ENCODE measurements around the gene IZUMO3.
"Not testable (repeated sequence)": the region's sequence is repeated elsewhere in the genome, so short reads cannot be mapped to it uniquely, and the experiment has no call there.

Gene IZUMO3, protein sequence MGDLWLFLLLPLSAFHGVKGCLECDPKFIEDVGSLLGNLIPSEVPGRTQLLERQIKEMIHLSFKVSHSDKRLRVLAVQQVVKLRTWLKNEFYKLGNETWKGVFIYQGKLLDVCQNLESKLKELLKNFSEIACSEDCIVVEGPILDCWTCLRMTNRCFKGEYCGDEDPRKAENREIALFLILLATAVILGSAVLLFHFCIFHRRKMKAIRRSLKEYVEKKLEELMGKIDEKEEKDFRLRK

DNA sequence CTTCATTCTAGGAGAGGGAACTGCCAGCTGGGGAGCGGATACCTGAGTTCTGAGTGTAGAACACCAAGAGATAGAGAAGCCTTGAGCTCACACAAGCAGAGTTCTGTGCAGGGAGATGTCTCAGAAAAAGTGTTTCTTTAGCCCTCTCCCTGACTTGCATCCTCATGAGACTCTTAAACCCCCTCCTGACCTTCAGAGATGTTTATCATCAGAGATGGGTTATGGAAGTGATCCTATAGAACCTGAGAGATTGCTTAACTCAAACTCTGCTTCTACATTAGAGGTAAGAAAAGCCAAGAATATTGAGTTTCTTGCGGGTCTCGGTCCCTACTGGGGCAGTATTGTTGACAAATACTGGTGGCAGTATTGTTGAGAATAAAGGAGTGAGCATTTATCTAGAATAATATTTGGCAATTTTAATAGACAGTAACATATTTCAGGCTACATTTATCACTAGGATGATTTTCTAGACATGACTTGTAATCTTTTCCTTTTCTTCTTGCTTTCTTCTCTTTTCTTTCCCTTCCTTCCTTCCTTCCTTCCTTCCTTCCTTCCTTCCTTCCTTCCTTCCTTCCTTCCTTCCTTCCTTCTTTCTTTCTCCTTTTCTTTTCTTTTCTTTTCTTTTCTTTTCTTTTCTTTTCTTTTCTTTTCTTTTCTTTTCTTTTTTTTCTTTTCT lies at the start of gene IZUMO3:
IZUMO3 (minus strand) TSS at position 51 of the 676 bp plus-strand sequence. CDS start 248 bp downstream, outside the sequence.
- H3K27me3 ChIP-seq (replicated peaks; ENCODE audit: control insufficient read depth, insufficient read depth, low read length), result no peaks in the 10 kb centered on the region
- DNase-seq (ENCODE audit: extremely low read depth, insufficient read length), result no peak
- TF ChIP-seq, protein P1, sequence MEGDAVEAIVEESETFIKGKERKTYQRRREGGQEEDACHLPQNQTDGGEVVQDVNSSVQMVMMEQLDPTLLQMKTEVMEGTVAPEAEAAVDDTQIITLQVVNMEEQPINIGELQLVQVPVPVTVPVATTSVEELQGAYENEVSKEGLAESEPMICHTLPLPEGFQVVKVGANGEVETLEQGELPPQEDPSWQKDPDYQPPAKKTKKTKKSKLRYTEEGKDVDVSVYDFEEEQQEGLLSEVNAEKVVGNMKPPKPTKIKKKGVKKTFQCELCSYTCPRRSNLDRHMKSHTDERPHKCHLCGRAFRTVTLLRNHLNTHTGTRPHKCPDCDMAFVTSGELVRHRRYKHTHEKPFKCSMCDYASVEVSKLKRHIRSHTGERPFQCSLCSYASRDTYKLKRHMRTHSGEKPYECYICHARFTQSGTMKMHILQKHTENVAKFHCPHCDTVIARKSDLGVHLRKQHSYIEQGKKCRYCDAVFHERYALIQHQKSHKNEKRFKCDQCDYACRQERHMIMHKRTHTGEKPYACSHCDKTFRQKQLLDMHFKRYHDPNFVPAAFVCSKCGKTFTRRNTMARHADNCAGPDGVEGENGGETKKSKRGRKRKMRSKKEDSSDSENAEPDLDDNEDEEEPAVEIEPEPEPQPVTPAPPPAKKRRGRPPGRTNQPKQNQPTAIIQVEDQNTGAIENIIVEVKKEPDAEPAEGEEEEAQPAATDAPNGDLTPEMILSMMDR (IDR thresholded peaks at IDR 0.05; ENCODE audit: insufficient read depth, low read length, poor library complexity, severe bottlenecking), result no peak

DNA sequence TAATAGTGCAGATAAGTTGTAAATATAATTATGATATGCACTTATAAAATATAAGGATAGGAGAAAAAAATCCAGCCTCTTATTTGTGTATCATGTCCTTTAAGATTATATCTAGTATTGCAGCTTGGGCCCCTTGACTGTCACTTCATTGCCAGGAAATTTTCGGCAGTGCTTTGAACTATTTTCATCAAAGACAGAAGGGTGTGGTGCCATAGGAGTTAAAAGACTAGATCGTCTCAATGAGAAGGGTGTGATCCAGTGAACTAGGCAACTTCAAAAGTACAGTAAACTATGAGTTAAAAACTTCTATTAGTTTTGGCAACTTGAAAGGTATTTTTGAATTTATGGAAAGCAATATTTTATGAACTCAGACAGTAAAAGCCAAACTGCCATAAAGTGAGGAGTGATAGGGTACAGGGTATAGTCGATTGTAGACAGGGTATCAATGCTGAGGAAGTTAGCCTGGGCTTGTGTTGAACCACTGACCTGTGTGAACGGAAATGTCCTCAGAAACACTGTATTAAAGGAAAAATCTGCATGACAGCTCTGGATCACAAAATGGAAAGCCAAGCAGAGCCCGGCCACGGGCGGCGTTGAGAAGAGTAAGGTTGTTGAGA lies 48.6 kb upstream of the IZUMO3 start:
- H3K4me3 ChIP-seq (replicated peaks; ENCODE audit: low read depth, low read length), result no peak overlapping the region
- no peaks in the 10 kb centered on the region for H3K27me3 ChIP-seq (replicated peaks; ENCODE audit: control insufficient read depth, insufficient read depth, low read length)
- TF ChIP-seq, protein P1 (IDR thresholded peaks at IDR 0.05; ENCODE audit: insufficient read depth, low read length, poor library complexity, severe bottlenecking), result no peak
- H3K36me3 ChIP-seq (ENCODE audit: control insufficient read depth, insufficient read depth, low read length), result no peaks in the 10 kb centered on the region
- no peak for DNase-seq (ENCODE audit: extremely low read depth, insufficient read length)

More for the DNA sequence above, at the start of gene IZUMO3:
- no peaks in the 10 kb centered on the region for H3K36me3 ChIP-seq (ENCODE audit: control insufficient read depth, insufficient read depth, low read length)
- no peak within 1 kb of the TSS for H3K4me3 ChIP-seq (replicated peaks; ENCODE audit: low read depth, low read length)

DNA sequence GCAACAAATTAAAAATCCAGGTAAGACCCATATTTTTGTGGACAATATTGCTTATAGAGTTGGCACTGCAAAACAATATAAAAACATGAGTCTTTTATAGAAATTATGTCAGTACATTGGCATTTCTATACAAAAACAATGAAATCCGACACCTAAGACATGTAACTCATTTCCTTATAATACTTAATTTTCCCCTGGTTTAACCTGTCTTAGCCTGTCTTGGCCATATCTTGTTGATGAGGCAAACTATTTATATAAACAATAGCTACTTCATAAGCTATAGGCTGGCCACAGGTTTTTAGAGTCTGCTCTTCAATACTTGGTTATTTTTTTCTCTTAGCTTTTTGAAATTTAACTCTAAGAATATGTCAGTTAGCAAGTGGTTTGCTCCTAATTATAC lies 44.7 kb upstream of the IZUMO3 start:
- Histone ChIP-seq H3K4me3 (replicated peaks; ENCODE audit: low read depth, low read length) (no peak overlapping the region), H3K27me3 (replicated peaks; ENCODE audit: control insufficient read depth, insufficient read depth, low read length) (no peaks in the 10 kb centered on the region), H3K36me3 (ENCODE audit: control insufficient read depth, insufficient read depth, low read length) (no peaks in the 10 kb centered on the region)
- no peak for DNase-seq (ENCODE audit: extremely low read depth, insufficient read length)
- TF ChIP-seq, protein P1 (IDR thresholded peaks at IDR 0.05; ENCODE audit: insufficient read depth, low read length, poor library complexity, severe bottlenecking), result no peak

DNA sequence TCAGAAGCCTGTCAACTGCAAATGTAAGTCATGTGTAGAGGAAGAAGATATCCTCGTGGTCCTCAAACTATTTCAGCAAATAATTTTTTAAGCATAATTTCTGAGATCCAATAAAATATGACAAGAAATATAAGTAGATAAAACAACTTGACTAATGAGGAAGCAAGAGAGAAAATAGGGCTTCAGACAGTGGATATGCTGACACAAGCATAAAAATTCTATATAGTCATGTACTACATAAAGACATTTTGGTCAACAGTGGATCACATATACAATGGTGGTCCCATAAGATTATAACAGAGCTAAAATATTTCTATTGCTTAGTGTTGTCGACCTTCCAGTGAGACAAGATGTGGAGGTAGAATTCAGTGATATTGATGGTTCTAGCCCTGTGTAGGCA lies 42.2 kb upstream of the IZUMO3 start:
- H3K4me3 ChIP-seq (replicated peaks; ENCODE audit: low read depth, low read length), result no peak overlapping the region
- H3K27me3 ChIP-seq (replicated peaks; ENCODE audit: control insufficient read depth, insufficient read depth, low read length), result no peaks in the 10 kb centered on the region
- DNase-seq (ENCODE audit: extremely low read depth, insufficient read length), result no peak
- TF ChIP-seq, protein P1 (IDR thresholded peaks at IDR 0.05; ENCODE audit: insufficient read depth, low read length, poor library complexity, severe bottlenecking), result no peak
- no peaks in the 10 kb centered on the region for H3K36me3 ChIP-seq (ENCODE audit: control insufficient read depth, insufficient read depth, low read length)

DNA sequence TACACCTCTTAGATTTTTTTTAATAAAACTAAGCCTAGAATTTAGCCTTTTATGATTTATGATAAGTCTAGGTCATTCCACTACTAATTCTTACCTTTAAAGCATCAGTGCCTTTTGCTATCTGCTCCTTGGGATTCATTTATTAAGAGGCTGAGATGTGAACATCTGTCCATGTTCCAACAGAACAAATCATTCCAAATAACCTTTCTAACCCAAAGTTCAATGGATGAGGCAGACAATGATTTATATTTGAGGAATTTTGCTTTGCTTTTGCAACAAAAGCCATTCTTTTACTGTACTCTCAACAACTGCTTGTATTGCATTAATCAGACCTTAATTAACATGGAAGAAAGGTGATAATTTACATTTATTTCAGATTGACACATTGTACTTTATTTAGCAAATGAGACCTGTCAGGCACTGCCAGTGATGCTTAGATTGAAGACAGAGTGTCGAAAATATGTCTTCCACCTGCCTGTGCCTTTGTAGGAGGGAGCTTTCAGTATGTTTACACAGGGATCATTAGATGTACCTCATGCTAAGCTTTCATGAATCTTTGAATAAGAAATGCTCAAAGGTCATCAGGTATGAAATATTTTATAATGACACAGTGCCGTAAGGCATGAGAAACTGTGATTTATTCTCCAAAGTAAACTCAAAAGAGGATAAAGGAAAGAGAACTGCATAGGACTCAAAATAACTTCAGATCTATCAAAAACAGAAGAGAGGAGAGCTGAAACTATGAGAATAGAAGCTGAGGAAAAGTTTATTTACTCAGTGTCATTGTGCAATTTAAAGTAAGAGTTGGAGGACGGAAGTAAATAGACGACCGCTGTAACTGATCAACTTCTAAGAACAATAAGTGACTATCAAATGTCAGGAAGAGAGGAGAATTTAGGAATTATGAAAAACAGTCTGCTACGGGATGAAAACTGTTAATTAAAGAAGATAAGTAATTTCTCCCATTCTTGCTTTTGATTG lies 36.7 kb upstream of the IZUMO3 start:
- DNase-seq (ENCODE audit: extremely low read depth, insufficient read length), result no peak
- H3K36me3 ChIP-seq (ENCODE audit: control insufficient read depth, insufficient read depth, low read length), result no peaks in the 10 kb centered on the region
- no peaks in the 10 kb centered on the region for H3K27me3 ChIP-seq (replicated peaks; ENCODE audit: control insufficient read depth, insufficient read depth, low read length)
- TF ChIP-seq, protein P1 (IDR thresholded peaks at IDR 0.05; ENCODE audit: insufficient read depth, low read length, poor library complexity, severe bottlenecking), result no peak
- H3K4me3 ChIP-seq (replicated peaks; ENCODE audit: low read depth, low read length), result no peak overlapping the region

DNA sequence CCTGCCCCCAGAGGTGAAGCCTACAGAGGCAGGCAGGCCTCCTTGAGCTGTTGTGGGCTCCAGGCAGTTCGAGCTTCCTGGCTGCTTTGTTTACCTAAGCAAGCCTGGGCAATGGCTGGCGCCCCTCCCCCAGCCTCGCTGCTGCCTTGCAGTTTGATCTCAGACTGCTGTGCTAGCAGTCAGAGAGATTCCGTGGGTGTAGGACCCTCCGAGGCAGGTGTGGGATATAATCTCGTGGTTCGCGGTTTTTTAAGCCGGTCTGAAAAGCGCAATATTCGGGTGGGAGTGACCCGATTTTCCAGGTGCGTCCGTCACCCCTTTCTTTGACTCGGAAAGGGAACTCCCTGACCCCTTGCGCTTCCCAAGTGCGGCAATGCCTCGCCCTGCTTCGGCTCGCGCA lies 34.3 kb upstream of the IZUMO3 start:
- not testable (repeated sequence) for H3K4me3 ChIP-seq (replicated peaks; ENCODE audit: low read depth, low read length); DNase-seq (ENCODE audit: extremely low read depth, insufficient read length); H3K27me3 ChIP-seq (replicated peaks; ENCODE audit: control insufficient read depth, insufficient read depth, low read length); H3K36me3 ChIP-seq (ENCODE audit: control insufficient read depth, insufficient read depth, low read length)
